Mesendoderm (in vitro differentiated cells): ENCODE data around the gene SNX12. TPM values are rescaled to one million over a fixed set of nuclear protein-coding genes. Genes with fewer than 3 reads are reported as not detected.

Experiments
- DNase-seq: peaks from one replicate; pipeline ENCODE4 v3.0.0; 2013
- H2AK5ac ChIP-seq: 2 replicates; pipeline ENCODE4 v1.6.1; 2013; ENCODE audit warnings: low read length, inconsistent platforms
- H2BK120ac ChIP-seq: 2 replicates; pipeline ENCODE4 v1.6.1; 2013; ENCODE audit warnings: low read depth, mild to moderate bottlenecking, low read length, moderate library complexity, mixed read lengths
- H2BK15ac ChIP-seq: replicated peaks from 2 replicates; pipeline ENCODE4 v1.6.1; 2013; ENCODE audit warnings: low read depth, mild to moderate bottlenecking, moderate library complexity
- H2BK5ac ChIP-seq: 2 replicates; pipeline ENCODE4 v1.6.1; 2013; ENCODE audit warnings: low read length, inconsistent platforms
- H3K18ac ChIP-seq: 2 replicates; pipeline ENCODE4 v1.6.1; 2013; ENCODE audit warnings: mild to moderate bottlenecking, low read length, mixed read lengths
- H3K23ac ChIP-seq: one replicate; pipeline ENCODE4 v1.6.1; 2013; ENCODE audit warnings: low read length
- H3K27ac ChIP-seq: 2 replicates; pipeline ENCODE4 v1.5.1; 2013; ENCODE audit warnings: low read depth, mild to moderate bottlenecking, inconsistent platforms, low read length, moderate library complexity
- H3K27me3 ChIP-seq: 2 replicates; pipeline ENCODE4 v1.6.1; 2013; ENCODE audit warnings: low read length, control low read depth, mild to moderate bottlenecking, inconsistent platforms; ENCODE audit not compliant: insufficient read depth, poor library complexity
- H3K36me3 ChIP-seq: 2 replicates; pipeline ENCODE4 v1.6.1; 2013; ENCODE audit warnings: low read length, inconsistent platforms; ENCODE audit not compliant: control insufficient read depth, insufficient read depth
- H3K4ac ChIP-seq: one replicate; pipeline ENCODE4 v1.6.1; 2013; ENCODE audit warnings: low read depth, mild to moderate bottlenecking, low read length, moderate library complexity
- H3K4me1 ChIP-seq: 2 replicates; pipeline ENCODE4 v1.6.1; 2013; ENCODE audit warnings: low read depth, low read length, inconsistent platforms; ENCODE audit not compliant: control insufficient read depth
- H3K4me2 ChIP-seq: 2 replicates; pipeline ENCODE4 v1.6.1; 2013; ENCODE audit warnings: low read length
- H3K4me3 ChIP-seq: 2 replicates; pipeline ENCODE4 v1.5.1; 2013; ENCODE audit warnings: mild to moderate bottlenecking, low read length
- H3K56ac ChIP-seq: one replicate; pipeline ENCODE4 v1.6.1; 2013; ENCODE audit warnings: low read length
- H3K79me1 ChIP-seq: 2 replicates; pipeline ENCODE4 v1.6.1; 2013; ENCODE audit warnings: low read length, inconsistent platforms
- H3K79me2 ChIP-seq: 2 replicates; pipeline ENCODE4 v1.6.1; 2013; ENCODE audit warnings: mild to moderate bottlenecking, low read length; ENCODE audit not compliant: control insufficient read depth, insufficient read depth
- H3K9ac ChIP-seq: 2 replicates; pipeline ENCODE4 v1.6.1; 2013; ENCODE audit warnings: low read length, inconsistent platforms
- H4K5ac ChIP-seq: one replicate; pipeline ENCODE4 v1.6.1; 2013; ENCODE audit warnings: low read length
- H4K8ac ChIP-seq: one replicate; pipeline ENCODE4 v1.6.1; 2013; ENCODE audit warnings: low read depth, mild to moderate bottlenecking, control low read depth, low read length, moderate library complexity
- WGBS: extraction: QIAGEN DNeasy Blood & Tissue Kit; methylation state at CpG from one replicate; pipeline ENCODE4 v1.1.7; 2013; ENCODE audit warnings: low lambda C conversion rate, missing lambda C conversion rate; ENCODE audit not compliant: insufficient coverage; ENCODE audit errors: extremely low coverage; 5-methylcytosine and 5-hydroxymethylcytosine counted together
- small RNA-seq: library from polyadenylated mRNA; stranded (forward); fragments of <200 nt; extraction: miRNeasy Mini kit (QIAGEN cat#:217004); gene quantifications from one replicate; pipeline ENCODE3, GENCODE V24; 2013; ENCODE audit not compliant: insufficient read depth

Gene SNX12

GRCh38 chrX:71017396-71017939 lies 50.7 kb downstream of the SNX12 start:
- H4K8ac ChIP-seq: no peak overlapping the region
- no peak overlapping the region for H2AK5ac ChIP-seq
- no peak overlapping the region for H3K27ac ChIP-seq

More at GRCh38 chrX:71017396-71017939, 50.7 kb downstream of the SNX12 start:
- Histone ChIP-seq H4K5ac (no peak overlapping the region), H3K23ac (no peak overlapping the region), H2BK15ac (no peak overlapping the region), H2BK5ac (no peak overlapping the region), H3K9ac (no peak overlapping the region), H3K4ac (no peak overlapping the region), H3K4me2 (no peak overlapping the region), H3K4me3 (no peak overlapping the region), H2BK120ac (no peak overlapping the region), H3K56ac (no peak overlapping the region), H3K79me2 (no peaks in the 10 kb centered on the region), H3K18ac (no peak overlapping the region), H3K79me1 (no peaks in the 10 kb centered on the region), H3K36me3 (no peaks in the 10 kb centered on the region), H3K27me3 (no peaks in the 10 kb centered on the region), H3K4me1 (no peaks in the 10 kb centered on the region)
- WGBS: no CpG with 5 or more reads among the region's 6 CpGs
- no peak for DNase-seq

Small RNAs within 50 kb of the gene (small RNA-seq; reads per million reads assigned to genes)
- gene CXorf65: not detected
- gene RNU1-56P: not detected
